Left ventricle myocardium inferior (tissue), 1 donor: Measurements from ENCODE around the gene EPHB1. TPM values are rescaled to one million over a fixed set of nuclear protein-coding genes. Genes with fewer than 3 reads are reported as not detected.

Source experiments
- DNase-seq: peaks from one replicate; pipeline ENCODE4 v3.0.0-alpha.2; 2020
- H3K27ac ChIP-seq: fragments of 200-600 bp; replicated peaks from 2 replicates; pipeline ENCODE4 v1.8.0; 2021
- H3K27me3 ChIP-seq: fragments of 200-600 bp; 2 replicates; pipeline ENCODE4 v1.8.0; 2021; ENCODE audit warnings: low read depth
- H3K36me3 ChIP-seq: fragments of 200-600 bp; 2 replicates; pipeline ENCODE4 v1.8.0; 2021
- H3K4me1 ChIP-seq: fragments of 200-600 bp; 2 replicates; pipeline ENCODE4 v1.8.0; 2021
- H3K4me3 ChIP-seq: fragments of 200-600 bp; 2 replicates; pipeline ENCODE4 v1.8.0; 2021; ENCODE audit warnings: mild to moderate bottlenecking, moderate library complexity
- H3K9me3 ChIP-seq: fragments of 200-600 bp; replicated peaks from 2 replicates; pipeline ENCODE4 v1.8.0; 2021
- intact Hi-C: fragments of 100-400 bp; cut with micrococcal nuclease; formaldehyde crosslinking; loops from one replicate; pipeline ENCODE4 v1.11.0; 2022
- total RNA-seq: library from RNA; stranded (reverse); fragmentation: NEBNext Ultra II Directional; extraction: Animal tissue kit (Norgen Biotek cat#: 25700); gene quantifications from one replicate; pipeline ENCODE4 v1.2.1, GENCODE V29; 2021
- TF ChIP-seq, protein P1 (sequence below): fragments of 200-600 bp; IDR thresholded peaks from 2 replicates; pipeline ENCODE4 v1.8.0; 2021; ENCODE audit warnings: antibody characterized with exemption, mild to moderate bottlenecking, borderline replicate concordance
- donor health status: DM: no; HTN: yes; CAD: no; lungs with severe emphysema.

EPHB1 gene
- total RNA-seq, 1 donor from 2014 or later = 1.3 TPM

DNA sequence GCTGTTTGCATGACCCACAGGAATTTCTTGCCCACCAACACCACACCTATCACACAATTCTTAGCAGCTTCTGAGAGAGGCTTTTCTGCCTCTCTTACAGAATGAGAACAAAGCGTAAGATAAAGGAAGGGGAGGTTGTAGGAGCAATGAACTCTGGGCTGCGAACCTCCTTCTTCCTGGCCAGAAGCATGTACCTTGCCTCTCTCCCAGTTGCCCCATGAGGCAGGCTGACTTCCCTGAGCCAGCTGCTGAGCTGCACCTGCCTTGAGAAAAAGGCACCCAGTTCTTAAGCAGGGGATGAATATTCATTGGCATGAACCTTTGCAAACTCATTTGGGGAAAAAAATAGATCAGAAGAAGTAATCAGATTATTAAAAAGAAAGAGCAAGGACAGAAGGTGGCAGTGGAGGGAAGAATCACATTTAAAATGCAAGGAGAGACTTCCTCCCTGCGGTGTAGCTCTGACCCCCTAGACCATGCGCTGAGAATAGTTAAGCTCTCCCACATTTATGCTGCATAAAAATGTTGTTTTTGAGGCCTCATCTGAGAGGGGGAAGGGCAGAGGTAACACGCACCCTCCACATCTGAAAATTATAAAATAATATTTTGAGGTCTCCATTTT is 304.8 kb downstream of the EPHB1 start:
- Histone ChIP-seq H3K4me1 (no peaks in the 10 kb centered on the region), H3K27ac (no peak overlapping the region), H3K4me3 (no peak overlapping the region), H3K36me3 (no peaks in the 10 kb centered on the region), H3K9me3 (no peaks in the 10 kb centered on the region), H3K27me3 (no peaks in the 10 kb centered on the region)
- intact Hi-C loops = no loop called here
- DNase-seq = no peak
- TF ChIP-seq, protein P1, sequence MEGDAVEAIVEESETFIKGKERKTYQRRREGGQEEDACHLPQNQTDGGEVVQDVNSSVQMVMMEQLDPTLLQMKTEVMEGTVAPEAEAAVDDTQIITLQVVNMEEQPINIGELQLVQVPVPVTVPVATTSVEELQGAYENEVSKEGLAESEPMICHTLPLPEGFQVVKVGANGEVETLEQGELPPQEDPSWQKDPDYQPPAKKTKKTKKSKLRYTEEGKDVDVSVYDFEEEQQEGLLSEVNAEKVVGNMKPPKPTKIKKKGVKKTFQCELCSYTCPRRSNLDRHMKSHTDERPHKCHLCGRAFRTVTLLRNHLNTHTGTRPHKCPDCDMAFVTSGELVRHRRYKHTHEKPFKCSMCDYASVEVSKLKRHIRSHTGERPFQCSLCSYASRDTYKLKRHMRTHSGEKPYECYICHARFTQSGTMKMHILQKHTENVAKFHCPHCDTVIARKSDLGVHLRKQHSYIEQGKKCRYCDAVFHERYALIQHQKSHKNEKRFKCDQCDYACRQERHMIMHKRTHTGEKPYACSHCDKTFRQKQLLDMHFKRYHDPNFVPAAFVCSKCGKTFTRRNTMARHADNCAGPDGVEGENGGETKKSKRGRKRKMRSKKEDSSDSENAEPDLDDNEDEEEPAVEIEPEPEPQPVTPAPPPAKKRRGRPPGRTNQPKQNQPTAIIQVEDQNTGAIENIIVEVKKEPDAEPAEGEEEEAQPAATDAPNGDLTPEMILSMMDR = no peak

DNA sequence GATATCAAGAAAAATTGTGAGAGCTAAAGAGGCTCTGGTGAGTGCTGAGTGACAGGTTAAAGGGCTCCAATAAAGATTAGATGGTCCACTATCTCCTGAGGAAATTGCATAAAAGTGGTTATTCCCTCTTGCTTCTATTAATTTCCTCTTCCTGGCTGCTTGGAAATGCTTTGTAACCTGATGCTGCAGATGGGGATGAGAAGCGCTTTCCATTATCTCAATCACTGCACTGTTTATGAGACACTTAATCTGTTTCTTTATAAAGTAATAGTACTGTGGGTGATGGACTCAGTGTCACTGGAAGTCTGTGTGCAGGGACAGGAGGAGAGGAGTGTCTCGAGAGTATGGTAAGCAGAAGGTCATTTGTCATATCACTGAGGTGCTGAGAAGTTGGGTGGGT is 305.3 kb downstream of the EPHB1 start:
- DNase-seq = no peak
- H3K4me3 ChIP-seq = no peak overlapping the region
- H3K27me3 ChIP-seq = no peaks in the 10 kb centered on the region
- TF ChIP-seq, protein P1 = no peak
- H3K4me1 ChIP-seq = no peaks in the 10 kb centered on the region
- intact Hi-C loops = no loop called here
- H3K27ac ChIP-seq = no peak overlapping the region
- H3K9me3 ChIP-seq = no peaks in the 10 kb centered on the region
- H3K36me3 ChIP-seq = no peaks in the 10 kb centered on the region

DNA sequence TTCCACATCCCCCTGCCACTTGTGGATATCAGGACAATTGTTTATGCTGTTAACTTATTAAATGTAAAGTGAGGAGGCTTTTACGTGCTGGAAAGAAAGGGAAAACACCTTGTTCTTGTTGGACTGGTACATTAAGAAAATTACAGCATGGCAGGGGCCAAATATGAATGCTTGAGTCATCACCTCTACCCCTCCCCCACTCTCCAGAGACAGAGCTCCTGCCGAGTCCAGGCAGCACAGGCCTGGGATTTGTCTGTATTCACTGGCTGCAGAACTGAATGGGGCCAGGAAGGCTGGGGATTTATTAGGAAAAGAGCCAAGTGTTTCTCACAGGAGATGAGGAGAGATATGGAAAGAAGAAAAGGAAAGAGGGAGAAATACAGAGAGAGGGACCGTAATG is 308.9 kb downstream of the EPHB1 start:
- TF ChIP-seq, protein P1 = no peak
- intact Hi-C loops = no loop called here
- Histone ChIP-seq H3K27ac (no peak overlapping the region), H3K9me3 (no peaks in the 10 kb centered on the region), H3K36me3 (no peaks in the 10 kb centered on the region), H3K4me1 (no peaks in the 10 kb centered on the region), H3K4me3 (no peak overlapping the region), H3K27me3 (no peaks in the 10 kb centered on the region)
- no peak for DNase-seq

DNA sequence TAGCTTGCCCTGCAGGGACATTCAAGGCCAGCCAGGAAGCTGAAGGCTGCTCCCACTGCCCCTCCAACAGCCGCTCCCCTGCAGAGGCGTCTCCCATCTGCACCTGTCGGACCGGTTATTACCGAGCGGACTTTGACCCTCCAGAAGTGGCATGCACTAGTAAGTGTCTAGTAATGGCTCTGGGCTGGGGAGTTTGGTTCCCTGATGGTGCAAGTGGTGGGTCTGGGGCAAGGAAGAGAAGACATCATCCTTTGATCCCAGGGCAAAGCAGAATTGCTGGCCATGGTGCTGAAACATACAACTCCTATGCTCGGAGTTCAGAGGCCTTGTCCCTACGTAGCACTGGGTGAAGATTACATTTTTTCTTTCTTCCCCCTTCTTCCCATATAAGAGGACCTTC is 311.4 kb downstream of the EPHB1 start:
- Histone ChIP-seq H3K27me3 (no peaks in the 10 kb centered on the region), H3K9me3 (no peaks in the 10 kb centered on the region), H3K4me1 (no peaks in the 10 kb centered on the region), H3K27ac (no peak overlapping the region), H3K36me3 (no peaks in the 10 kb centered on the region), H3K4me3 (no peak overlapping the region)
- intact Hi-C loops = no loop called here
- no peak for DNase-seq
- TF ChIP-seq, protein P1 = no peak

DNA sequence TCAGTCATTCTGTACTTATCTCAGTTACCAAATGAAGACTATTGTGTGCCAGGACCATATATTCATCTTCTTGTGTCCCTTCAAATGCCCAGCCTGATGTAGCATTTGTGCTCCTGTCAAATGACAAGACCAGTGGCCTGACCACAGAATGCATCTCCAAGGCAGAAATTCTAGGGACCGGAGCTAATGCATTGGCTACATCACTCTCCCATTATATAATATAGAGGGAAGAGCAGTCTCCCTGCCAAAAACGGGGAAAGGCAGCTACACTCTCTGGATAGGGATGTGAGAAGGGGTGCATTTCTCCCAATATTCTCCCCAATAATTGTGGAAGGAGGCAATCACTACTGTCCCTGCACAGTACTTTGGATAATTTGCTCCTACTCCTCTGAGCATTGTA is 312.0 kb downstream of the EPHB1 start:
- TF ChIP-seq, protein P1 = no peak
- Histone ChIP-seq H3K4me1 (no peaks in the 10 kb centered on the region), H3K4me3 (no peak overlapping the region), H3K9me3 (no peaks in the 10 kb centered on the region), H3K36me3 (no peaks in the 10 kb centered on the region), H3K27ac (no peak overlapping the region), H3K27me3 (no peaks in the 10 kb centered on the region)
- intact Hi-C loops = no loop called here
- DNase-seq = no peak
